GM18511 (cell line): ENCODE data around the gene EXOSC9.
"Not testable (repeated sequence)": the region's sequence is repeated elsewhere in the genome, so short reads cannot be mapped to it uniquely, and the experiment has no call there.

Experiments used
- ATAC-seq: cut with Tn5 transposase; IDR thresholded peaks from one replicate; pipeline ENCODE4 v1.9.1; 2021; ENCODE audit warnings: mild to moderate bottlenecking, moderate library complexity; ENCODE audit not compliant: unreplicated experiment

Gene EXOSC9, protein sequence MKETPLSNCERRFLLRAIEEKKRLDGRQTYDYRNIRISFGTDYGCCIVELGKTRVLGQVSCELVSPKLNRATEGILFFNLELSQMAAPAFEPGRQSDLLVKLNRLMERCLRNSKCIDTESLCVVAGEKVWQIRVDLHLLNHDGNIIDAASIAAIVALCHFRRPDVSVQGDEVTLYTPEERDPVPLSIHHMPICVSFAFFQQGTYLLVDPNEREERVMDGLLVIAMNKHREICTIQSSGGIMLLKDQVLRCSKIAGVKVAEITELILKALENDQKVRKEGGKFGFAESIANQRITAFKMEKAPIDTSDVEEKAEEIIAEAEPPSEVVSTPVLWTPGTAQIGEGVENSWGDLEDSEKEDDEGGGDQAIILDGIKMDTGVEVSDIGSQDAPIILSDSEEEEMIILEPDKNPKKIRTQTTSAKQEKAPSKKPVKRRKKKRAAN

DNA sequence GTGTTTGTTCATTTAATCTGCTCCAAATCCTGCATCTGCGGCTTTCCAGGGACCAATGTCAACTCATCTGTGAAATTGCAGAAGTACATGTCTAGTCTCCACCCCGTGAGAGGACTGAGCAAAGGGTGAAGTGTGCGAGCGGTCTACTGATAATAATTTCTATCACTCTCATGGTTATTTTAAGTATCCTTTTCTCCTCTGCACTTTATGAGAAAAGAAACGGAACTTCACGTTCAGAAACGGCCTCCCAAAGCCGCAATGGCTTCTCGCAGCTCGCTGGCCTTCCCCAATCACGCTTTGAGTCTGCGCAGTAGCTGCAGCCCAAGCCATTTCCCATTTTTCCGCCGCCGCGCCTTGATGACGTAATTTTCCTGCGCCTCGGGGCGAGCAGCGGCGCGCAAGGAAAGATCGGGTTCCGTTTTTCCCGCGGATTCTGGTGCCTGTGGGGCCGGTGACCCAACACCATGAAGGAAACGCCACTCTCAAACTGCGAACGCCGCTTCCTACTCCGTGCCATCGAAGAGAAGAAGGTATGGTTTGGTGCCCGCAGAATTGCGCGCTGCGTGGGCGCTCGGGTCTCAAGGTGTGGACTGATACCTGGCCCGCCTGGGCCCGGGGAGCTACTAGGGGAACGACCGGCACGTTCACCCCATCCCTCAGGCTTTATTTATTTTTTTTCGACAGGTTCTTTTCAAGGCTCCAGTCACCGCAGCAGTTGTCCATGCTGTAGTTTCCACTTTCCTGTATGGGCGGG lies at the start of gene EXOSC9:
Gene EXOSC9 (plus strand): TSS at position 363 of the 754 bp plus-strand sequence. CDS start 102 bp downstream, at position 465.
- peak; percentile 88 for ATAC-seq

DNA sequence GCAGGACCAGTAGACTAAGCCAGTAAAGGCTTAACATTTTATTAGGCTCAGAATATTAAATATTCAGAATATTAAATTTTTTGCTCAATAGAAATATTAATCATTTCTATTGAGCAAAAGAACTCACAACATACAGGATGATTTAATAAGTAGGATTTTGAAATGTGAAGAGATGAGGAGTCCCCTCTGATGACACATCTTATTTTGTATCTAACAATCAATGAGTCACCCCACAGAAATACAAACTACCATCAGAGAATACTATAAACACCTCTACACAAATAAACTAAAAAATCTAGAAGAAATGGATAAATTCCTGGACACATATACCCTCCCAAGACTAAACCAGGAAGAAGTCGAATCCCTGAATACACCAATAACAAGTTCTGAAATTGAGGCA lies 49.0 kb upstream of the EXOSC9 start:
- not testable (repeated sequence) for ATAC-seq

DNA sequence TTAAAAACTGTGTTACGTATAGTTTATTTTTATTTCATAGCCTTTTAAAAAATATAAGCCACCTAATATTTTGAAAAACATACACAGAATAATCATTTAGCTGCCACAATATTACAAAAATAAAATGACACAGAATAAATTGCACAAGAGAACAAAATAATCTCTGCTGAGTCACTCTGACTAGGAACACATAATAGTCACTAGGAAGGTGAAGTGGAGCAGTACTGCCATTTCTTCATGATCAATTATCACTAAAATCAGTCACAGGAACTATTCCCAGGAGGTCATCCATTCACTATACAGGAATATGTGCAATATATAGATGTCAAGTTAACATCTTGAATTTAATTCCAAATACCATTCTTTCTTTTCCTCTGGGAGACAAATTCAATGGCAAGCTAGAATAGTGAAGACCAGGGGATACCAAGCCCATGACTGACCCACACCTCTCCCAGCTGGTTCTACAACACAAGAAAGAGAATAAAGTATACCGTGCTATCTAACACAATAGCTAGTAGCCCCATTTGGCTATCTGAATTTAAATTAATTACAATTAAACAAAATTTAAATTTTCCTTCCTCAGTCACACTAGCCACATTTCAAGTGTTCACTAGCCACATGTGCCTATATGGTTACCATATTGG lies 42.1 kb upstream of the EXOSC9 start:
- no peak for ATAC-seq

DNA sequence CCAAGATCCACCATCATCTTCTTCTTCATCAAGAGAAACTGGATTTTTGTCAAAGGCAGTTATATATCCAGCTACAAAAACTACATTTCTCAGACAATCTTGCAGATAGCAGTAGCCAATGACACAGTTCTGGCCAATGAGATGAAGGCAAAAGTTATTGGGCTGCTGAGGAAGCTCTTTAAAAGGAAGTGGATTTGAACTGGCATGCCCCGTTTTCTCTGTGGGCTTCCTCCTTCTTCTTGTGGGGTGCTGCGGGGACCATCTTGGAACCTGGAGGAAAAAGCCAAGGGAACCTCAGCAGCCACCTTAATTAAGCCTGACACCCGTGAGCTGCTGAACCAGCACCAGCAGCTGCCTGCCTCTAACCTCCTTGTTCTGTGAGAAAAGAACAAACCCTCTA lies 40.9 kb upstream of the EXOSC9 start:
- no peak for ATAC-seq

DNA sequence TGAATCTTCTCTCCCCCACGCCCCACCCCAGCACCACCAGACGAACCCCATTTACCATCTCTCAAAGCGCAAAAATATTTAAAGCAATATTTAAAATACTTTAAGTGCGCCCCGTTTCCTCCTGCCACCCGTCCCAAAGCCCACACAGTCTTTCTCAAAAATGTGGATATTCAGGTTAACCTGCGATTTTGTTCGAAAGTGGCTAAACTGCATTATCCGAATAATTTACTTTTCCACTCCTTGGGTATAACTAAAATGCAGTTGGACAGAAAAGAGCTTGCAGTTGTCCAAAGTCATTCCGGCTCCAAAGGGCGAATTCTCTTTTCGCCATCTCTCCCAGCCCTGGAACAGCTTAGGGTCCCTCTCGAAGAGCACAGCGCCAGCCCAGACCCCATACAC lies 36.8 kb upstream of the EXOSC9 start:
- ATAC-seq = no peak

DNA sequence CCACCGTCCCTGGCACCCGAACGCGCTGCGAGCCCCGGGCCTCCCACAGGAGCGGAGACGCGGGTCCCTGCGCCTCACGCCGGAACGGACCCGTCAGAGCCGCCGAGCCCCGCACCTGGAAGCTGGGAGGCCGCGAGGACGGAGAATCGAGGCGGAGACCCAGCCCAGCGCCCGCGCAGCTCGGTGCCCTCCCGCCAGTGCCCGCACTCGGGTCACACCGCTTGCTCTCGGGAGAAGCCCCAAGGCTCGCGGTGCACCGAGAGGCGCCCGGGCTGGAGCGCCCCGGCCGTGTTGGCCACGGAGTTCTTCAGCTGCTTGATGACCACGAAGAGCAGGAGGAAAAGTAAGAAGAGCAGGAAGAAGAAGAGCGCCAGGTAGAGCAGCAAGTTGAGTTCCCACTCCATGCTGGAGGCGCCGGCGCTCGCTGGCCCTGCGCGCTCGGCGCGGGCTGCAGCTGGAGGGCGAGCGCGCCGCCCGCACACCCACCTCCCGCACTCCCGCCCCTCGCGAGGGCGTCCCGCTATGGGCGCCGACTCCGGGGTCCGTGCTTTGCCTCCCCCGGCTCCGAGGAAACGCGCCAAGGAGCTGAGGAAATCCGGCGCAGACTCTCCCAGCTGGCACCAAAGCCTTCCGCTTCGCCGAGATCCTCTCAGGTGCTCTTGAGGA lies 36.3 kb upstream of the EXOSC9 start, which contains the start of gene SMIM43:
Gene SMIM43 (minus strand): TSS at position 463 of the 666 bp plus-strand sequence. CDS start 59 bp downstream, at position 404.
- no peak for ATAC-seq

DNA sequence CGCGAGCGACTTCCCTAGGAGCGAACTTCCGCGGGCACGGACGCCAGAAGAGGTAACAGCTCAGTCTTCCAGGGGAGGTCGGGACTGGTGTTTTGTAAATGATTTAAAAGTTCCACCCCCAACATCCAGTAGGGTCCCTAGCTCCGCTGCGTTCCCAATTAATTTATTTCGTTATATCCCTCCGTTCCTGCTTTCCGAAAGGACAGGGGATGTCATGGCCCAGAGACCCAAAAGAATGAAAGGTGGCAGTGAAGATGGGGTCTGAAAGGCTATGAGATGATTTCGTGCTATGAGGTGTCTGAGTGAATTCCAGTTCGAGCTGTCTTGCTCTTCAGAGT lies 35.8 kb upstream of the EXOSC9 start:
- no peak for ATAC-seq

DNA sequence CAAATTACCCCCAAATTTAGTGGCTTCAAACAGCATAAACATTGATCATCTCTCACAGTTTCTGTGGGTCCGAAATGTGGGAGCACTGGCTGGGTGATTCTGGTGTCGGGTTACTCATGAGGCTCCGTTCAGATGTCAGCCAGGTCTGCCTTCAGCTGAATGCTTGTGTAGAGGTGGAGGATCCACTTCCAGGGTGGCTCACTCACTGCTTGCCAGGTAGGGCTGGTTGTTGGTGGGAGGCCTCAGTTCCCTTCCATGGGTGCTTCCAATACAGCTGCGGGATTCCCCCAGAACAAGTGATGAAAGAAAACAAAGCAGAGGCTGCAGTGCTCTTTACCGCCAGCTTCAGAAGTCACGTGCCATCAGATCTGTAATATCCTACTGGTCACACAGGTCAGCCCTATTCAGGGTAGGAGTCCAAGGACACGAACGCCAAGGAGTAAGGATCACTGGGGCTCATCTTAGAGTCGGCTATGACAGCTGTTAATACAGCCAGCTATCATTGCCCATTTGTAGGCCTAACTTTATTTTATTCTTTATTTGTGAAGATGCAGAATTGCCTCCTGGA lies 35.1 kb upstream of the EXOSC9 start:
- ATAC-seq = no peak

DNA sequence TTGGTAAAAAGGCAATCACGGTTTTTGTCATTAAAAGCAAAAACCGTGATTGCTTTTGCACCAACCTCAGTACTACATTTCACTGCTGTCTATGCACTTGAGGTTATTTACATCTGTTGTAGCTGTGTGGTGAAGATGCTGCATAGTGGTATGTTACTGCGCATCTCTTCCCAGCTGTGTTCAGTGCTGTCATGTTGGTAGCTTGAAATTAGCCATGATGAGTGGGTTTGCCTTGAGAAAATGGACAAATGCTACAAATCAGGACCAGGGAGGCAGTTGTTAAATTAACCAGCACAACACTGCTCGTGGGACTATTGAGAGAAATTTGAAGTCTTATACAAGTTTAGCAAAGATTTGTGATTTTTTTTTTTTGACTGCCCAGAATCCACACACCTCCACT lies 34.0 kb upstream of the EXOSC9 start:
- no peak for ATAC-seq

DNA sequence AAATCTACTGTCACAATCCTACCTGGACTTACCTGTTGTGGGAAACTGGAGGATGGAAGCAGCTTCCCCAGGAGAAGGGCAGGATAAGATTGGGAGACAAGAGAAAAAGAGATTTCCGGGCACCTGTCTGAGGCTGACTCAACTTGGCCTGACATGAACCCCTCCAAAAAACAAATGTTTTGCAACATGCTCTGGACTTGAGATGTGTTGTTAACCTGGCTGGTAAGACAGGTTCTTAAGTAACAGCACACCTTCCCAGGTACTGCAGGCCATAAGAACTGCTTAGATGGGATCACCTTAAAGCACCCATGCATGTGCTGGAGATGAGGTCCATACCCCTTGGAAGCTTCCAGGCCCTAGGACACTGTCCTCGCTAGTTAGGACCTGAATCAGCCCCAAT lies 31.8 kb upstream of the EXOSC9 start:
- no peak for ATAC-seq

DNA sequence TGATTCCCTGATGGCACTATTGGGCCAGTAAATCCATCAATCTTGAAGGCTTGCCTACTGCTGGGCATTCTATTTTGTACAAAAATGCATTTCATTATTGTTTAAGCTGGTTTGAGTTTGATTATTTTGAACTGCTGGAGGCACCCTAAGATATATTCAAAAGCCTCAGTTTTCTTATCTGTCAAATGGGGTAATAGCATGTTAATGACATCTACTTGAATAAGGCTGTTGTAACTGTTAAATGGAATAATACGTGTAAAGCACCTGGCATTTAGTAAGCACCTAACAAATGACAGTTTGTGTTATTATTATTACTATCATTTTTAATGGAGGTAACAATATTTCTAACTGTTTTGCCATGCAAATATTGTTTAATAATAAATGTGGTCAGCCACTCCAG lies 29.3 kb upstream of the EXOSC9 start:
- ATAC-seq = no peak

DNA sequence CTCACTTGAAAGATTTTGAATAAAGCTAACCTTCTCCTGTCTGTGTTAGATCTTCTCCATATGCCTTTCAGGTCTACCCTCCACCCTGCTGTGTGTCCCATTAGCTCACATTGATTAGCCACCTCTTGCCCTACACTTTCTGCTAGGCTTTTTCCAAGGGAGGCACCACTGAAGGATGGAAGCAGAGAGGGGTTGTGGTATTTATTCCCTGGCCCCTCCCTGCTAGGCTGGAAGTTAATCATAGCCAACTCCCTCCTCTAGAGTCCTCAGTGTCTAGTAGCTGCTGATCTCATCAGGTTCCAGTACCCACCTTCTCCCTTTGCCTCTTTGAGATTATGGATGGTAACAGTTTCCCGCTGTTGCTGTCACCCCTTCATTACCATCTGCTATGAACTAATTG lies 27.2 kb upstream of the EXOSC9 start:
- no peak for ATAC-seq

DNA sequence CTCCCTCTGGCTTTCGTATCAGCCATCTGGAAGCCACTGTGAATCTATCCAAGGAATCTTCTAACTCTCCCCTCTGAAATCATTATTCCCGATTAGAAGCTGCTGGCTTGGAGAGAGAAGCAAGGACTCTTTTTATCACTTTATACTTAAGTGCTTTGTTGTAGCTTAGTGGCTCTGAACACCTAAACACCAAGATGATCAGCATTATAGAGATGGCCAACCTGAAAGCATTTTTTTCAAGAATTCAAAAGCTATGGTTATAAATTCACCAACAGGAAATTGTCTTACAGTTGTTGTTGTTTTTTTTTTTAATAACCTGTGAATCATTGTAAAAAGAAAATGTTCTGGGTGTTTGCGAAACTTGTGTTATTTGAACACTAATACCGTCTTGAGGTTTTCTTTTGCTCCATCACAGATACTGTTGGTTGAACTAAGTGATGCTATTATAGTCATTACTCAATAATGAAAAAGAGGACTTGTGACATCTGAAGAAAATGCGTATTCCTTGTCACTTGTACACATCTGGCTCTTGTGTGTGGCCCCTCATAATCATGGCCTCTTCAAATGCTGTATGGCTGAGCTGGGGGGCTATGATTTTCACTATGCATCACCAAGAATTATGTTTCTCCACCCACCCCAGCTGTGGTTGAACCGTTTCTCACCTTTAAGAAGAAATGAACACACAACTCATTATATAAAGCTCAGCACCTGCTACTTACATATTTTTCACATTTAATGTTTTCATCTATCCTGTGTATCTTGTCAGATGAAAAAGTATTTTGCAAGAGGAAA lies 24.3 kb upstream of the EXOSC9 start:
- ATAC-seq = no peak

DNA sequence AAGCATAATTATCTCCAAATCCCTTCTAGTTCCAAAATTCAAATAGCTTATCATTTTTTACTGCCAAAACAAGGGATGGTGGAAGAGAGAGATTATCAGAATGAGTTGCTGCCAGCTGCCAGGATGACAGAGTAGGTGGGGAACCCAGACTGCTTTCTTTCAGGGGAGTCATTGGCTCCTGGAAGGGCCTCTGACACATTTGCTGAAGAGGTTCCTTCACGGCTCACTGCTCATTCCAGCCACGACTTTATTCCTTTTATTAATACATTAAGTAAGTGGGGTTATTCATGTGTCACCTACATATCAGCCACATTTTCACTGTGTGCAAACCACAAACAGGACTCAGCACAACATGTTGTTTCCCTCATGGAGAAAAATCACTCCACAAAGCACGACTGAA lies 23.5 kb upstream of the EXOSC9 start:
- ATAC-seq = peak; percentile 78

DNA sequence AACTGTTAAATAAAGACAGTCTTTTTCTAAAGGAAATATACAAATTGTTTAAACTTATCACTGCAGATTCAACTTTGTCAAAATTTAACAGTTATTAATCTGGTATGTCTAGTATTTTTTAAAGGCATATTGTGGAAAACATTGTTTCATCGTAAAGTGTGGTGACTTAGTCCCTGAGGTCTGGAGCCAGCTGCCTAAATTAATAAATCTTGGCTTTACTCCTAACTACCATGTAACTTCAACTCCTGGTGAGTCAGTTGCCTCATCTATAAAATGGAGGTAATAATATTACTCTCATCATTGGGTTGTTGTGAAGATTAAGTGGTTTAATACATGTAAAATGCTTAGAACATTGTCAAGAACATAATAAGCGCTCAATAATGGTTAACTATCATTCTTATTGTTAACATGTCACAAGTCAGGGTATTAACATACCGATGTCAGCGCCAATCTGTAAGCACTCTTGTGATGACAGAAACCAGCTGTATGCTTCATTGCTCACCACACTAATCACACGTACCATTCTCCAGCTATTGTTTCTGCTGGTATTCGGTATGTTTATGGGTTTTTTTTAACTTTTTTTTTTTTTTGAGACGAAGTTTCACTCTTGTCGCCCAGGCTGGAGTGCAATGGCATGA lies 22.0 kb upstream of the EXOSC9 start:
- ATAC-seq = no peak

DNA sequence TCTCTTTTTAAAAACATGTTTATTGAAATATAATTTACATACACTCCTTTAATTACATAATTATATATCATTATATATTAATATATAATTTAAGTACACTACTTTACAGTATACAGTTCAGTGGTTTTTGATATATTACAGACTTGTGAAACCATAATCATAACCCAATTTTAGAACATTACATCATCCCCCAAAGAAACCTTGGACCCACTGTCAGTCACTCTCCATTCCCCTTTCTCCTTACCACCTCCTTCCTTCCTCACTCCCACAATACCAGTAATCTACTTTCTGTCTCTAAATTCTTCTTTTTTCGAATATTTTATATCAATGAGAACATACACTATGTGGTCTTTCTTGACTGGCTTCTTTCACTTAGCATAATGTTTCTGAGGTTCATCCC lies 17.9 kb upstream of the EXOSC9 start:
- ATAC-seq = no peak

DNA sequence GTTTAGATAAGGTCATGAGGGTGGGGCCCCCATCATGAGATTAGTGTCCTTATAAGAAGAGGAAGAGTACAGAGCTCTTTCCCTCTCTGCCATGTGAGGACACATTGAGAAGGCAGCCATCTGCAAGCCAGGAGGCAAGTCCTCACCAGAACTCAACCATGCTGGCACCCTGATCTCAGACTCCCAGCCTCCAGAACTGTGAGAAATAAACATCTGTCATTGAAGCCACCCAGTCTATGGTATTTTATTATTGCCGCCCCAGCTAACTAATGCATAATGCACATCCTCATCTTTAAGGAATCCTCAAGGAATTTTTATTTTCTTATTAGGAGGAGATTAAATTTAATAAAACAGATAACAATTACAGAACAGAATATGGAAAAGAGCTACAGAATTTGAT lies 16.7 kb upstream of the EXOSC9 start:
- ATAC-seq = no peak

DNA sequence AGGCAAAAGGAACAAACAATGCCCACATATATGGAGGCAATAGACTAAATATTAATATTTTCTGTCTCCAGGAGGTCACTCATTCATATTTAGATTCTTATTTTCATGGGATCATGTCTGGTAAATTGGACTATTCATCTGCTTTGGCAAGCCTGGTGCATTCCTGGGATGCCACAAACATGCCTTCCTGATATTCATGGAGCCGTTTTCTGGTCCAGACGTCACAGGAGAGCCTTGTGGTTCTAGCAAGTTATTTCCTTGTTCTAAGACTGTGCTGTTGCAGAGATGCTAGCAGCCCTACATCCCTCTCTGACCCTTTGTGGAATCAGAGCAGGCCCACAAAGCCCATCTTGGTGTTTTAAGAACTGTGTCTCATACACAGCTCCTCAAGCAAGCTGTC lies 16.1 kb upstream of the EXOSC9 start:
- ATAC-seq = no peak

DNA sequence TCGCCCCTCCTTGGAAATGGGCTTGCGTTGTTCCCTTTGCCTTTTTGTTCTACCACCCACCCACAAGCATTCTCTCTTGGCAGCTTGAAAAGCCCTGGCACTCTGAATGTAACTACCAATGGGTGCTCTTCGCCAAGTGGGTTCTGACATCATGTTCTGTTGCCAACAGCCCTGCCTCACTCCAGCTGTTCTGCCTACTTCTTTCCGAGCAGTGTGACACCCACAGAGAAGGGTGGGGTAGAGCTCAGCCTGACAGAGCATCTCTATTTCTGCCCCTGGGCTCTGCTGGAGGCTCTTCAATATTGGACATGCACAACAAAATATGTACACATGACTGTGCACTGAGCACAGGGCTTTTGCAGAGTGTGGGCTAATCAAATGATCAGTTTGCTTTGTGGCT lies 15.6 kb upstream of the EXOSC9 start:
- ATAC-seq = no peak

DNA sequence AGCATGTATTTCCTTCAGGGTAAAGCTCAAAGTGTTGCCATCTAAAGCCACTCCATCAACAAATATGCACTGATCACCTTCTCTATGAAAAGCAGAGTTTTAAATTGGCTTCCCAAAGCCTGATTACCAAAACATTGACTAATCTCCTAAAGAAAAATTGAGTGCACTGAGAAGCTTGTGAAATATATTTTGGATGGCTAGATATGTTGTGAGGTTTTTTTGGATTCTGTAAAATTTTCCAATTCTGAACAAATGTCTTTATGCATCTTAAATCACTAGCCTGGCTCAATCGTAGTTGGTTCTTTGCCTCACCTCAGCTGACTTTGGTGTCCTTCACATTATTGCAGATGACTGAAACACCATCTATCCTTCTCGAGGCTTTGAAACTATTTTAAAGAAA lies 14.9 kb upstream of the EXOSC9 start:
- ATAC-seq = no peak
